H1 (cell line): Measurements from ENCODE around the gene VPS13D. TPM values are rescaled to one million over a fixed set of nuclear protein-coding genes. Genes with fewer than 3 reads are reported as not detected.

ENCODE experiments used
- CTCF ChIA-PET: fragments of 300-600 bp; sonication (Branson Sonifier 250); formaldehyde crosslinking; loops from one replicate; lab custom pipeline; 2021; ENCODE audit not compliant: partially characterized antibody; lab: Charles Lee
- POLR2A ChIA-PET: fragments of 300-600 bp; sonication (Branson Sonifier 250); formaldehyde crosslinking; loops from one replicate; lab custom pipeline; 2021; ENCODE audit warnings: inconsistent platforms; ENCODE audit not compliant: partially characterized antibody; lab: Charles Lee
- DNase-seq, 2 experiments: peaks; one replicate each; pipeline versions ENCODE4 v3.0.0 to v3.0.0-alpha.2; 2010 to 2022; ENCODE audit warnings: low spot score in 2 of 2, low read depth in 1 of 2, mixed read lengths in 1 of 2
- FAIRE-seq: peaks from 2 replicates; lab custom pipeline; 2011; peaks lifted over from hg19 to GRCh38; lab: Jason Lieb, UNC
- H2AFZ ChIP-seq: 2 replicates; pipeline ENCODE4 v1.8.1; 2012; ENCODE audit warnings: low read length, inconsistent platforms
- H2AK5ac ChIP-seq: 2 replicates; pipeline ENCODE4 v1.6.1; 2013; ENCODE audit warnings: low read depth, low read length
- H2BK120ac ChIP-seq: replicated peaks from 2 replicates; pipeline ENCODE3; 2013; ENCODE audit warnings: low read depth, low read length, inconsistent platforms
- H2BK12ac ChIP-seq: 2 replicates; pipeline ENCODE4 v1.6.1; 2013; ENCODE audit warnings: low read depth, low read length
- H2BK15ac ChIP-seq: 2 replicates; pipeline ENCODE4 v1.6.1; 2013; ENCODE audit warnings: low read length
- H2BK20ac ChIP-seq: 2 replicates; pipeline ENCODE4 v1.6.1; 2013; ENCODE audit warnings: low read length
- H2BK5ac ChIP-seq: 2 replicates; pipeline ENCODE4 v1.6.1; 2013; ENCODE audit warnings: low read depth, low read length
- H3K14ac ChIP-seq: 2 replicates; pipeline ENCODE4 v1.6.1; 2013; ENCODE audit warnings: inconsistent platforms; ENCODE audit not compliant: insufficient read length
- H3K18ac ChIP-seq: 2 replicates; pipeline ENCODE4 v1.6.1; 2013; ENCODE audit warnings: low read length; ENCODE audit errors: extremely low read depth
- H3K23ac ChIP-seq: 2 replicates; pipeline ENCODE4 v1.6.1; 2013; ENCODE audit warnings: inconsistent platforms; ENCODE audit not compliant: insufficient read length
- H3K23me2 ChIP-seq: 2 replicates; pipeline ENCODE4 v1.6.1; 2013; ENCODE audit warnings: low read depth, low read length
- H3K27ac ChIP-seq: 2 replicates; pipeline ENCODE4 v1.6.1; 2011; ENCODE audit warnings: low read depth, low read length, inconsistent platforms
- H3K27me3 ChIP-seq, 4 experiments: replicated peaks in 1 of 4; 1 replicate in 1 of 4; 2 replicates in 3 of 4; pipeline versions ENCODE4 v1.6.1 to v1.8.1; 2011 to 2013; ENCODE audit warnings: low read length in 3 of 4, mild to moderate bottlenecking in 3 of 4, inconsistent platforms in 2 of 4, mixed read lengths in 2 of 4, moderate library complexity in 1 of 4; ENCODE audit not compliant: control insufficient read depth in 3 of 4, insufficient read depth in 3 of 4; ENCODE audit errors: extremely low read depth in 1 of 4
- H3K36me3 ChIP-seq, 4 experiments: 2 replicates each; pipeline versions ENCODE4 v1.6.1 to v1.8.1; 2011 to 2013; ENCODE audit warnings: mild to moderate bottlenecking in 4 of 4, low read length in 3 of 4, moderate library complexity in 2 of 4, control low read depth in 1 of 4, inconsistent platforms in 1 of 4; ENCODE audit not compliant: insufficient read depth in 4 of 4, control insufficient read depth in 2 of 4
- H3K4ac ChIP-seq: replicated peaks from 2 replicates; pipeline ENCODE3; 2013; ENCODE audit warnings: low read length, low read depth, mixed read lengths, inconsistent platforms; ENCODE audit not compliant: insufficient read length
- H3K4me1 ChIP-seq, 4 experiments: replicated peaks in 1 of 4; 1 replicate in 1 of 4; 2 replicates in 3 of 4; pipeline versions ENCODE4 v1.6.1 to v1.8.1; 2011 to 2013; ENCODE audit warnings: low read length in 3 of 4, inconsistent platforms in 2 of 4, mixed read lengths in 1 of 4; ENCODE audit not compliant: insufficient read depth in 4 of 4, control insufficient read depth in 3 of 4
- H3K4me2 ChIP-seq, 2 experiments: 2 replicates each; pipeline versions ENCODE4 v1.6.1 to v1.8.1; 2011 to 2013; ENCODE audit warnings: low read depth in 2 of 2, low read length in 2 of 2, control low read depth in 1 of 2, inconsistent platforms in 1 of 2, mild to moderate bottlenecking in 1 of 2; ENCODE audit not compliant: insufficient read depth in 1 of 2
- H3K4me3 ChIP-seq, 4 experiments: fragments of 200-600, 300-600 bp in 1 of 4; sonication (generic), shearing (Covaris generic), sonication (Bioruptor Twin) in 1 of 4; 2 replicates each; pipeline versions ENCODE4 v1.5.1 to v1.8.1; 2011 to 2016; ENCODE audit warnings: low read length in 4 of 4, low read depth in 3 of 4, control low read depth in 2 of 4, inconsistent platforms in 2 of 4, mild to moderate bottlenecking in 2 of 4, mixed read lengths in 1 of 4, moderate library complexity in 1 of 4; ENCODE audit not compliant: insufficient read depth in 2 of 4; ENCODE audit errors: extremely low read depth in 1 of 4
- H3K56ac ChIP-seq: replicated peaks from 2 replicates; pipeline ENCODE3; 2013; ENCODE audit warnings: low read depth, mild to moderate bottlenecking, mixed read lengths, low read length, inconsistent platforms; ENCODE audit not compliant: insufficient read length
- H3K79me1 ChIP-seq: 2 replicates; pipeline ENCODE4 v1.6.1; 2013; ENCODE audit warnings: low read depth, low read length, control low read depth
- H3K79me2 ChIP-seq, 2 experiments: 2 replicates each; pipeline versions ENCODE4 v1.6.1 to v1.8.1; 2012 to 2013; ENCODE audit warnings: low read length in 2 of 2, mild to moderate bottlenecking in 2 of 2, inconsistent platforms in 1 of 2; ENCODE audit not compliant: insufficient read depth in 2 of 2, control insufficient read depth in 1 of 2
- H3K9ac ChIP-seq, 4 experiments: replicated peaks in 1 of 4; 1 replicate in 1 of 4; 2 replicates in 3 of 4; pipeline versions ENCODE4 v1.6.1 to v1.8.1; 2011 to 2013; ENCODE audit warnings: low read depth in 3 of 4, low read length in 3 of 4, control low read depth in 2 of 4, mild to moderate bottlenecking in 2 of 4, moderate library complexity in 2 of 4, inconsistent platforms in 1 of 4; ENCODE audit errors: extremely low read depth in 1 of 4
- H3K9me3 ChIP-seq, 2 experiments: 2 replicates each; pipeline versions ENCODE4 v1.6.1 to v1.8.1; 2012 to 2013; ENCODE audit warnings: mild to moderate bottlenecking in 2 of 2, moderate library complexity in 2 of 2, control low read depth in 1 of 2, inconsistent platforms in 1 of 2, low read depth in 1 of 2, low read length in 1 of 2, mixed read lengths in 1 of 2; ENCODE audit not compliant: insufficient read depth in 2 of 2
- H4K20me1 ChIP-seq, 2 experiments: replicated peaks in 1 of 2; 2 replicates each; pipeline versions ENCODE3 to v1.8.1; 2011 to 2013; ENCODE audit warnings: inconsistent platforms in 2 of 2, low read length in 2 of 2, mild to moderate bottlenecking in 1 of 2; ENCODE audit not compliant: insufficient read depth in 2 of 2, control insufficient read depth in 1 of 2
- H4K5ac ChIP-seq: 2 replicates; pipeline ENCODE4 v1.6.1; 2013; ENCODE audit warnings: low read length, low read depth, mixed read lengths, inconsistent platforms; ENCODE audit not compliant: insufficient read length
- H4K8ac ChIP-seq: 2 replicates; pipeline ENCODE4 v1.8.0; 2013; ENCODE audit warnings: mild to moderate bottlenecking, moderate library complexity, low read length, inconsistent platforms; ENCODE audit not compliant: insufficient read depth; ENCODE audit errors: extremely low read depth
- H4K91ac ChIP-seq: replicated peaks from 2 replicates; pipeline ENCODE3; 2013; ENCODE audit warnings: low read length, mixed read lengths, inconsistent platforms; ENCODE audit not compliant: insufficient read length
- ATF2 ChIP-seq: IDR thresholded peaks from 2 replicates; pipeline ENCODE4 v1.6.1; 2012; ENCODE audit warnings: low read length, inconsistent platforms
- BACH1 ChIP-seq: IDR thresholded peaks from 2 replicates; pipeline ENCODE4 v1.6.1; 2012; ENCODE audit warnings: low read length, improper control_type of control experiment
- KDM4A ChIP-seq: IDR thresholded peaks from one replicate; pipeline ENCODE4 v1.7.1; 2012; ENCODE audit warnings: low read depth, mild to moderate bottlenecking, moderate library complexity, low read length, inconsistent platforms; ENCODE audit not compliant: severe bottlenecking
- PHF8 ChIP-seq: fragments of 200-600 bp; sonication (generic); conservative IDR thresholded peaks from 2 replicates; pipeline ENCODE4 v1.7.1; 2012; ENCODE audit warnings: low read depth, mild to moderate bottlenecking, inconsistent platforms, low read length, moderate library complexity
- SIN3A ChIP-seq, 2 experiments: IDR thresholded peaks in 1 of 2; conservative IDR thresholded peaks in 1 of 2; 2 replicates each; pipeline ENCODE4 v1.6.1; 2011 to 2012; ENCODE audit warnings: low read length in 2 of 2, improper control_type of control experiment in 1 of 2, low read depth in 1 of 2, mild to moderate bottlenecking in 1 of 2
- SP2 ChIP-seq: IDR thresholded peaks from 2 replicates; pipeline ENCODE4 v1.6.1; 2012; ENCODE audit warnings: mild to moderate bottlenecking, low read length, inconsistent platforms
- WGBS, 2 experiments: shearing (Covaris generic) in 1 of 2; methylation state at CpG; one replicate each; pipeline versions ENCODE4 v1.1.6 to v1.1.7; 2013 to 2015; ENCODE audit warnings: low lambda C conversion rate in 2 of 2, mixed read lengths in 2 of 2, inconsistent platforms in 1 of 2, low coverage in 1 of 2, missing lambda C conversion rate in 1 of 2; ENCODE audit not compliant: insufficient replicate concordance in 2 of 2, insufficient coverage in 1 of 2, insufficient read length in 1 of 2; ENCODE audit errors: extremely low coverage in 1 of 2, missing lambda C conversion rate in 1 of 2; 5-methylcytosine and 5-hydroxymethylcytosine counted together
- long read RNA-seq, 2 experiments: library from RNA in 1 of 2; library from capped mRNA in 1 of 2; stranded (forward); transcript quantifications; one replicate each; pipeline ENCODE4 v2.0.0, GENCODE V29; 2021; ENCODE audit warnings: inconsistent platforms in 1 of 2
- polyA minus RNA-seq, 3 experiments: library from RNA; depleted of rRNA, polyadenylated mRNA; stranded (reverse); fragments of >200 nt; gene quantifications; 1 replicate in 2 of 3; 2 replicates in 1 of 3; pipeline ENCODE4 v1.2.3, GENCODE V29; 2011
- polyA plus RNA-seq, 7 experiments: library from polyadenylated mRNA; depleted of rRNA in 3 of 7; stranded (reverse) in 5 of 7; unstranded in 2 of 7; fragments of >200 nt in 5 of 7; fragments of 200-250 nt in 2 of 7; gene quantifications; 1 replicate in 5 of 7; 2 replicates in 1 of 7; 4 replicates in 1 of 7; pipeline versions ENCODE4 v1.2.1 to v1.2.3, GENCODE V29; 2011 to 2013; ENCODE audit warnings: missing spikeins in 2 of 7, mixed read lengths in 2 of 7
- total RNA-seq: library from RNA; stranded (reverse); fragmentation: NEBNext Ultra II Directional; extraction: Animal tissue kit (Norgen Biotek cat#: 25700); gene quantifications from 2 replicates; pipeline ENCODE4 v1.2.1, GENCODE V29; 2021

VPS13D gene
- total RNA-seq = 31.2 and 32.7 TPM in 2 replicates
- polyA plus RNA-seq (2011; rRNA removed) = 9.7 and 10.9 TPM in 2 replicates
- polyA plus RNA-seq (2011; cell fraction: cytosol; rRNA removed) = 14.7 TPM
- 27.4 TPM for polyA plus RNA-seq (2011; cell fraction: nucleus; rRNA removed)
- 13.6 to 16.4 TPM (median 14.6 TPM) in 4 replicates for polyA plus RNA-seq (2012, experiment 1 of 2)
- polyA plus RNA-seq (2012, experiment 2 of 2) = 1.1 TPM
- polyA plus RNA-seq (2013, experiment 1 of 2) = 5.6 TPM
- polyA plus RNA-seq (2013, experiment 2 of 2) = 6.0 TPM
- polyA minus RNA-seq (2011; rRNA and poly(A)+ RNA removed) = 64.9 and 68.5 TPM in 2 replicates
- 33.0 TPM for polyA minus RNA-seq (2011; cell fraction: cytosol; rRNA and poly(A)+ RNA removed)
- 80.2 TPM for polyA minus RNA-seq (2011; cell fraction: nucleus; rRNA and poly(A)+ RNA removed)
- long read RNA-seq, experiment 1, partial matches to known transcripts = 7 of 12 reads
- long read RNA-seq, experiment 1, other reads (novel, unspliced or antisense) = 5 of 12 reads
- long read RNA-seq, experiment 2 = 0 reads

- Histone ChIP-seq H3K4me1 (peaks cover 0 to 7% (median 3%) of the 10 kb centered on the region in 4 experiments; a peak in 4 of 7 replicates), H3K79me1 (no peaks in the 10 kb centered on the region), H3K4me2 (peak within 1 kb of the TSS; percentile 79 to 96), H4K5ac (peak within 1 kb of the TSS; percentile 86), H3K23me2 (peaks cover 8% of the 10 kb centered on the region; the same call in 1 of the 2 replicates), H2AK5ac (no peak within 1 kb of the TSS), H3K4me3 (peak within 1 kb of the TSS; percentile 55 to 95 (median 66)), H3K9me3 (no peaks in the 10 kb centered on the region), H2AFZ (peak within 1 kb of the TSS; percentile 82; the same call in 1 of the 2 replicates), H3K27me3 (no peaks in the 10 kb centered on the region; a peak in 1 of 7 replicates), H2BK20ac (0 out of 2 replicates have a peak within 1 kb of the TSS, but pooled peaks have one; percentile 23), H3K18ac (peak within 1 kb of the TSS; percentile 90), H3K23ac (no peak within 1 kb of the TSS), H3K56ac (peak within 1 kb of the TSS; percentile 46), H2BK5ac (no peak within 1 kb of the TSS), H3K9ac (peak within 1 kb of the TSS; percentile 29 to 86 (median 46); a peak in 5 of 7 replicates), H3K79me2 (peaks cover 3 to 25% of the 10 kb centered on the region in 2 experiments; a peak in 3 of 4 replicates), H2BK12ac (peak within 1 kb of the TSS; percentile 44; the same call in 1 of the 2 replicates), H3K36me3 (no peaks in the 10 kb centered on the region; a peak in 1 of 8 replicates), H3K4ac (peak within 1 kb of the TSS; percentile 85), H2BK120ac (no peak within 1 kb of the TSS), H3K14ac (no peak within 1 kb of the TSS), H3K27ac (no peak within 1 kb of the TSS), H2BK15ac (0 out of 2 replicates have a peak within 1 kb of the TSS, but pooled peaks have one; percentile 40), H4K20me1 (peaks cover 2 to 5% of the 10 kb centered on the region in 2 experiments), H4K91ac (peak within 1 kb of the TSS; percentile 97), H4K8ac (peak within 1 kb of the TSS; percentile 97)
- FAIRE-seq (no peak), DNase-seq (peak; percentile 33 to 94)
- CTCF ChIA-PET = interaction anchor here (0.6 to 4.4 kb wide), 14 partner anchors 9 to 207 kb away, joined by 3 to 40 read pairs (median 4); no protein-coding TSS in a partner anchor
- 0% methylated on average over 27 of the region's 77 CpGs; no CpG with 5 or more reads in 1 of the 2 experiments for WGBS, 2 experiments
- POLR2A ChIA-PET = interaction anchor here (1.3 kb wide), 1 partner anchor 9 kb away, joined by 3 read pairs; no protein-coding TSS in a partner anchor
- TF ChIP-seq ATF2 = no peak
- peak; percentile 63; the same call in 1 of the 2 replicates for TF ChIP-seq PHF8
- TF ChIP-seq SP2 = no peak
- TF ChIP-seq KDM4A = peak; percentile 84
- TF ChIP-seq BACH1 = peak; percentile 50; the same call in 1 of the 2 replicates
- peak; percentile 53 to 84; a peak in 2 of 4 replicates for TF ChIP-seq SIN3A (conservative IDR thresholded peaks at IDR 0.05 in 1 of 2, IDR thresholded peaks at IDR 0.05 in 1 of 2; ENCODE audit: low read depth in 1 of 2, low read length in 2 of 2)
These were observed at the start of gene VPS13D for GRCh38 chr1:12229835-12230548. Gene VPS13D, plus strand, starts transcription at chr1:12230030. Its CDS starts 4,237 bp downstream, at chr1:12234267.
